B cell (primary cell): ENCODE results near the gene IAPP. TPM values are rescaled to one million over a fixed set of nuclear protein-coding genes. Genes with fewer than 3 reads are reported as not detected.
"Not testable (repeated sequence)": the region's sequence is repeated elsewhere in the genome, so short reads cannot be mapped to it uniquely, and the experiment has no call there.

Experiments
- ATAC-seq: fragments of 200-7000 bp; cut with Tn5 transposase; one replicate; pipeline ENCODE4 v1.10.0; 2021; ENCODE audit warnings: low read depth, mild to moderate bottlenecking, moderate number of reproducible peaks, moderate library complexity
- CTCF ChIA-PET: fragments of 350-600 bp; sonication (Branson Sonifier 250); formaldehyde crosslinking; loops from one replicate; lab custom pipeline; 2021; ENCODE audit warnings: antibody characterized with exemption, inconsistent platforms; lab: Charles Lee
- POLR2A ChIA-PET: fragments of 350-600 bp; sonication (Branson Sonifier 250); formaldehyde crosslinking; loops from one replicate; lab custom pipeline; 2021; ENCODE audit warnings: antibody characterized with exemption; lab: Charles Lee
- DNase-seq: peaks from one replicate; pipeline ENCODE4 v3.0.0; 2013
- H2AFZ ChIP-seq: 2 replicates; pipeline ENCODE4 v1.6.1; 2012; ENCODE audit warnings: mild to moderate bottlenecking, low read depth, low read length; ENCODE audit not compliant: insufficient read depth, poor library complexity, severe bottlenecking
- H3K27ac ChIP-seq, 2 donors: 1 replicate in 1 of 2; 2 replicates in 1 of 2; pipeline ENCODE4 v1.5.1; 2012 to 2013; ENCODE audit warnings: low read length in 2 of 2, mild to moderate bottlenecking in 2 of 2, moderate library complexity in 1 of 2
- H3K27me3 ChIP-seq, 4 experiments: fragments of 200-600 bp in 1 of 4; sonication (generic) in 1 of 4; replicated peaks in 1 of 4; 1 replicate in 2 of 4; 2 replicates in 2 of 4; pipeline versions ENCODE4 v1.6.1 to v1.7.0; 2013 to 2016; ENCODE audit warnings: low read length in 3 of 4, mild to moderate bottlenecking in 2 of 4, mixed read lengths in 1 of 4, moderate library complexity in 1 of 4; ENCODE audit not compliant: insufficient read depth in 4 of 4, control insufficient read depth in 3 of 4; ENCODE audit errors: control extremely low read depth in 1 of 4
- H3K36me3 ChIP-seq, 2 experiments: replicated peaks in 1 of 2; 1 replicate in 1 of 2; 2 replicates in 1 of 2; pipeline versions ENCODE4 v1.6.1 to v1.7.1; 2013; ENCODE audit warnings: low read length in 1 of 2; ENCODE audit not compliant: insufficient read depth in 2 of 2, control insufficient read depth in 1 of 2; ENCODE audit errors: control extremely low read depth in 1 of 2, extremely low read depth in 1 of 2
- H3K4me1 ChIP-seq, 2 donors: fragments of 200-600 bp in 1 of 2; sonication (generic) in 1 of 2; 1 replicate in 1 of 2; 2 replicates in 1 of 2; pipeline versions ENCODE4 v1.5.1 to v1.6.1; 2013 to 2017; ENCODE audit warnings: low read length in 2 of 2; ENCODE audit not compliant: control insufficient read depth in 2 of 2, insufficient read depth in 2 of 2
- H3K4me2 ChIP-seq: replicated peaks from 2 replicates; pipeline ENCODE3; 2012; ENCODE audit warnings: mild to moderate bottlenecking, low read depth, low read length; ENCODE audit not compliant: poor library complexity, severe bottlenecking
- H3K4me3 ChIP-seq, 5 experiments: fragments of 200-600 bp in 1 of 5; sonication (generic) in 1 of 5; 1 replicate in 3 of 5; 2 replicates in 2 of 5; pipeline versions ENCODE4 v1.5.1 to v1.7.0; 2011 to 2016; ENCODE audit warnings: low read length in 4 of 5, mild to moderate bottlenecking in 4 of 5, low read depth in 2 of 5, control low read depth in 1 of 5, moderate library complexity in 1 of 5; ENCODE audit not compliant: insufficient read depth in 1 of 5; ENCODE audit errors: control extremely low read depth in 1 of 5, extremely low read depth in 1 of 5
- H3K79me2 ChIP-seq: fragments of 200-600 bp; sonication (generic); one replicate; pipeline ENCODE4 v1.6.0; 2016; ENCODE audit warnings: low read length; ENCODE audit not compliant: control insufficient read depth, insufficient read depth
- H3K9ac ChIP-seq: fragments of 200-600 bp; sonication (generic); 2 replicates; pipeline ENCODE4 v1.6.1; 2017; ENCODE audit warnings: mild to moderate bottlenecking, low read length, moderate library complexity
- H3K9me3 ChIP-seq, 3 donors: one replicate each; pipeline versions ENCODE4 v1.6.1 to v1.7.1; 2013; ENCODE audit warnings: low read length in 2 of 3; ENCODE audit not compliant: control insufficient read depth in 2 of 3, insufficient read depth in 1 of 3; ENCODE audit errors: control extremely low read depth in 1 of 3
- H4K20me1 ChIP-seq: 2 replicates; pipeline ENCODE4 v1.6.0; 2012; ENCODE audit warnings: mild to moderate bottlenecking, low read length; ENCODE audit not compliant: insufficient read depth, control insufficient read depth, poor library complexity, severe bottlenecking
- H3K27ac Mint-ChIP-seq: one replicate; pipeline ENCODE4 v1.8.0; 2021; ENCODE audit warnings: mixed read lengths
- H3K27me3 Mint-ChIP-seq: one replicate; pipeline ENCODE4 v1.8.0; 2021; ENCODE audit warnings: mixed read lengths
- H3K4me1 Mint-ChIP-seq: one replicate; pipeline ENCODE4 v1.8.0; 2021; ENCODE audit warnings: mixed read lengths
- H3K4me3 Mint-ChIP-seq: one replicate; pipeline ENCODE4 v1.8.0; 2021; ENCODE audit warnings: mixed read lengths
- H3K9me3 Mint-ChIP-seq: one replicate; pipeline ENCODE4 v1.8.0; 2022; ENCODE audit warnings: mixed read lengths; ENCODE audit not compliant: insufficient read depth
- CTCF ChIP-seq: fragments of 200-600 bp; IDR thresholded peaks from one replicate; pipeline ENCODE4 v1.8.0; 2022; ENCODE audit warnings: antibody characterized with exemption, mild to moderate bottlenecking
- EZH2 ChIP-seq: IDR thresholded peaks from 2 replicates; pipeline ENCODE4 v1.6.1; 2012; ENCODE audit warnings: borderline replicate concordance, low read depth, mild to moderate bottlenecking, moderate library complexity, low read length; ENCODE audit not compliant: insufficient read depth, poor library complexity, severe bottlenecking
- WGBS: methylation state at CpG from one replicate; pipeline ENCODE4 v1.1.5; 2013; ENCODE audit warnings: missing lambda C conversion rate; ENCODE audit not compliant: insufficient coverage; 5-methylcytosine and 5-hydroxymethylcytosine counted together
- intact Hi-C: fragments of 100-400 bp; cut with micrococcal nuclease; formaldehyde crosslinking; loops from one replicate; pipeline ENCODE4 v1.10.0; 2022
- polyA plus RNA-seq: library from polyadenylated mRNA; depleted of rRNA; stranded (reverse); fragments of >200 nt; gene quantifications from 2 replicates; pipeline ENCODE4 v1.2.3, GENCODE V29; 2012
- total RNA-seq, 2 donors: library from RNA; stranded (reverse); fragments of 120-200 nt in 1 of 2; gene quantifications; 1 replicate in 1 of 2; 2 replicates in 1 of 2; pipeline versions ENCODE4 v1.2.3 to v1.2.4, GENCODE V29; 2013 to 2022

IAPP gene
- total and polyA plus RNA-seq, 2 donors (not counting 1 experiment from before 2014, with no cell fraction given): not detected

GRCh38 chr12:21379218-21379617 is 6.5 kb downstream of the IAPP start:
- no peaks in the 10 kb centered on the region for H3K79me2 ChIP-seq
- H3K4me1 ChIP-seq: no peaks in the 10 kb centered on the region
- no peak overlapping the region for H3K4me3 ChIP-seq
- no peaks in the 10 kb centered on the region for H4K20me1 ChIP-seq
- Mint-ChIP-seq H3K4me3 (no peak overlapping the region), H3K27ac (no peak overlapping the region), H3K4me1 (no peaks in the 10 kb centered on the region), H3K27me3 (no peaks in the 10 kb centered on the region), H3K9me3 (no peaks in the 10 kb centered on the region)
- ChIA-PET POLR2A (no interaction called here), CTCF (no interaction called here)
- no peak for TF ChIP-seq EZH2
- no peak for TF ChIP-seq CTCF
- no peak overlapping the region for H2AFZ ChIP-seq
- no peaks in the 10 kb centered on the region for H3K9me3 ChIP-seq
- no peak overlapping the region for H3K27ac ChIP-seq
- WGBS: 100% methylated on average over 1 of the region's 3 CpGs
- H3K36me3 ChIP-seq: no peaks in the 10 kb centered on the region
- H3K9ac ChIP-seq: no peak overlapping the region
- intact Hi-C loops: no loop called here
- ATAC-seq (no peak), DNase-seq (no peak)
- no peak overlapping the region for H3K4me2 ChIP-seq
- H3K27me3 ChIP-seq: peaks cover 0 to 5% (median 0%) of the 10 kb centered on the region in 4 experiments

- H4K20me1 ChIP-seq, H2AFZ ChIP-seq, H3K9ac ChIP-seq, H3K9me3 ChIP-seq, H3K4me3 ChIP-seq, H3K27ac ChIP-seq, POLR2A ChIA-PET, ATAC-seq, H3K27me3 ChIP-seq, intact Hi-C loops, H3K36me3 ChIP-seq, H3K4me2 ChIP-seq, CTCF ChIA-PET, H3K79me2 ChIP-seq, H3K4me3 Mint-ChIP-seq, H3K9me3 Mint-ChIP-seq, H3K27ac Mint-ChIP-seq, H3K4me1 Mint-ChIP-seq, DNase-seq, H3K27me3 Mint-ChIP-seq, H3K4me1 ChIP-seq: not testable (repeated sequence)
- WGBS: 80% methylated on average over 2 of the region's 5 CpGs
Measured at GRCh38 chr12:21381320-21381719, 8.6 kb downstream of the IAPP start.
